ENCODE data around the gene TH. TPM values are rescaled to one million over a fixed set of nuclear protein-coding genes. Genes with fewer than 3 reads are reported as not detected.
"Not testable (repeated sequence)": the region's sequence is repeated elsewhere in the genome, so short reads cannot be mapped to it uniquely, and the experiment has no call there.

The TH gene
- total RNA-seq, 2 donors from 2014 or later = not detected

- no peaks in the 10 kb centered on the region for H3K27me3 ChIP-seq
- H3K4me3 ChIP-seq = no peak overlapping the region
These were observed 43.5 kb downstream of the TH start for GRCh38 chr11:2128130-2128510.

GRCh38 chr11:2127482-2128129, 44.0 kb downstream of the TH start:
- H3K4me3 ChIP-seq = no peak overlapping the region
- no peaks in the 10 kb centered on the region for H3K36me3 ChIP-seq
- H3K4me1 ChIP-seq = no peaks in the 10 kb centered on the region
- DNase-seq (ENCODE audit: low spot score) = no peak
- H3K27ac ChIP-seq = no peak overlapping the region
- no peaks in the 10 kb centered on the region for H3K9me3 ChIP-seq
- H3K27me3 ChIP-seq = no peaks in the 10 kb centered on the region
- TF ChIP-seq CTCF (IDR thresholded peaks at IDR 0.05) = no peak

More at GRCh38 chr11:2128130-2128510, 43.5 kb downstream of the TH start:
- TF ChIP-seq CTCF (IDR thresholded peaks at IDR 0.05) = no peak
- Histone ChIP-seq H3K4me1 (no peaks in the 10 kb centered on the region), H3K9me3 (no peaks in the 10 kb centered on the region), H3K36me3 (no peaks in the 10 kb centered on the region), H3K27ac (no peak overlapping the region)
- no peak for DNase-seq (ENCODE audit: low spot score)

- no peak for TF ChIP-seq CTCF (IDR thresholded peaks at IDR 0.05)
- no peak for DNase-seq (ENCODE audit: low spot score)
- no peak overlapping the region for H3K4me3 ChIP-seq
- H3K9me3 ChIP-seq = no peaks in the 10 kb centered on the region
- no peak overlapping the region for H3K27ac ChIP-seq
- H3K4me1 ChIP-seq = no peaks in the 10 kb centered on the region
- no peaks in the 10 kb centered on the region for H3K27me3 ChIP-seq
- H3K36me3 ChIP-seq = no peaks in the 10 kb centered on the region
These were observed 45.0 kb downstream of the TH start for GRCh38 chr11:2126520-2127085.

- not testable (repeated sequence) for H3K9me3 ChIP-seq; H3K27ac ChIP-seq; H3K36me3 ChIP-seq; H3K4me3 ChIP-seq; H3K4me1 ChIP-seq; DNase-seq (ENCODE audit: low spot score); H3K27me3 ChIP-seq
These were observed 46.7 kb downstream of the TH start for GRCh38 chr11:2124736-2125484.

- no peaks in the 10 kb centered on the region for H3K36me3 ChIP-seq
- H3K4me1 ChIP-seq = no peaks in the 10 kb centered on the region
- no peak overlapping the region for H3K4me3 ChIP-seq
- H3K27ac ChIP-seq = no peak overlapping the region
- no peaks in the 10 kb centered on the region for H3K27me3 ChIP-seq
- DNase-seq (ENCODE audit: low spot score) = no peak
- H3K9me3 ChIP-seq = no peaks in the 10 kb centered on the region
- TF ChIP-seq CTCF (IDR thresholded peaks at IDR 0.05) = no peak
These were observed 48.0 kb downstream of the TH start for GRCh38 chr11:2123628-2123960.

- no peak for DNase-seq (ENCODE audit: low spot score)
- Histone ChIP-seq H3K27me3 (no peaks in the 10 kb centered on the region), H3K27ac (no peak overlapping the region), H3K4me1 (no peaks in the 10 kb centered on the region), H3K4me3 (no peak overlapping the region), H3K36me3 (no peaks in the 10 kb centered on the region), H3K9me3 (no peaks in the 10 kb centered on the region)
- no peak for TF ChIP-seq CTCF (IDR thresholded peaks at IDR 0.05)
These were observed 48.5 kb downstream of the TH start for GRCh38 chr11:2122907-2123627.

All from right atrium auricular region (tissue), 2 donors.